Anterior cingulate cortex (tissue), 58 donors: ENCODE data around the gene LEKR1.
A peak's percentile ranks its signal among the peaks of the same experiment; 100 is the strongest.
"Not testable (repeated sequence)": the region's sequence is repeated elsewhere in the genome, so short reads cannot be mapped to it uniquely, and the experiment has no call there.

ENCODE experiments used
- DNase-seq, 58 donors: peaks; one replicate each; lab custom pipeline; 2025; lab: John Stamatoyannopoulos, UW

The LEKR1 gene

GRCh38 chr3:156964577-156964976, 138.4 kb downstream of the LEKR1 start:
- DNase-seq = no peak

GRCh38 chr3:156966349-156966748, 140.2 kb downstream of the LEKR1 start:
- not testable (repeated sequence) for DNase-seq

- no peak for DNase-seq
Measured at GRCh38 chr3:156973954-156974353, 147.8 kb downstream of the LEKR1 start.

- no peak for DNase-seq
Measured at GRCh38 chr3:156974931-156975330, 148.8 kb downstream of the LEKR1 start.

- DNase-seq = no peak
Measured at GRCh38 chr3:156975721-156976120, 149.6 kb downstream of the LEKR1 start.

- peak in 2 of 58 donors; percentile 1 to 2 for DNase-seq
Measured at GRCh38 chr3:156976933-156977332, 150.8 kb downstream of the LEKR1 start.

- DNase-seq = no peak
Measured at GRCh38 chr3:156978481-156978961, 152.4 kb downstream of the LEKR1 start.

- no peak for DNase-seq
Measured at GRCh38 chr3:156981005-156981404, 154.9 kb downstream of the LEKR1 start.

- DNase-seq = no peak
Measured at GRCh38 chr3:156983559-156983958, 157.4 kb downstream of the LEKR1 start.

- DNase-seq = no peak
Measured at GRCh38 chr3:156985711-156986110, 159.6 kb downstream of the LEKR1 start.

GRCh38 chr3:156987946-156988345, 161.8 kb downstream of the LEKR1 start:
- DNase-seq = no peak

GRCh38 chr3:156997351-156997750, 171.2 kb downstream of the LEKR1 start:
- DNase-seq = no peak

- no peak for DNase-seq
Measured at GRCh38 chr3:157001221-157001957, 175.2 kb downstream of the LEKR1 start.

GRCh38 chr3:157021679-157022078, 195.5 kb downstream of the LEKR1 start:
- DNase-seq = no peak

GRCh38 chr3:157023226-157023625, 197.1 kb downstream of the LEKR1 start:
- DNase-seq = no peak

- no peak for DNase-seq
Measured at GRCh38 chr3:157026091-157026490, 199.9 kb downstream of the LEKR1 start.

GRCh38 chr3:157027861-157028745, 201.9 kb downstream of the LEKR1 start:
- no peak for DNase-seq

- DNase-seq = no peak
Measured at GRCh38 chr3:157029365-157029790, 203.2 kb downstream of the LEKR1 start.

- DNase-seq = peak in 2 of 58 donors; percentile 7 to 34
Measured at GRCh38 chr3:157030712-157031111, 204.6 kb downstream of the LEKR1 start.

- DNase-seq = no peak
Measured at GRCh38 chr3:157033001-157033400, 206.8 kb downstream of the LEKR1 start.

- peak in 2 of 58 donors; percentile 4 to 23 for DNase-seq
Measured at GRCh38 chr3:157040456-157040855, 214.3 kb downstream of the LEKR1 start.
